Calu3 (cell line): Measurements from ENCODE around the gene RPTOR. TPM values are rescaled to one million over a fixed set of nuclear protein-coding genes. Genes with fewer than 3 reads are reported as not detected.

Experiments
- BruUV-seq: library from RNA; stranded (reverse); fragments of 400-500 nt; replicated peaks from 2 replicates; lab custom pipeline; 2021; lab: Mats Ljungman, UMichigan
- CTCF ChIA-PET: fragments of 300-600 bp; sonication (Branson Sonifier 250); formaldehyde crosslinking; loops from one replicate; lab custom pipeline; 2022; ENCODE audit warnings: antibody characterized with exemption; lab: Charles Lee
- DNase-seq: peaks from one replicate; pipeline ENCODE4 v3.0.0; 2022
- H3K27ac Mint-ChIP-seq: one replicate; pipeline ENCODE4 v1.8.0; 2022; ENCODE audit warnings: mixed read lengths; ENCODE audit not compliant: unreplicated experiment
- H3K27me3 Mint-ChIP-seq: one replicate; pipeline ENCODE4 v1.8.0; 2022; ENCODE audit warnings: mixed read lengths; ENCODE audit not compliant: unreplicated experiment
- H3K36me3 Mint-ChIP-seq: one replicate; pipeline ENCODE4 v1.8.0; 2022; ENCODE audit warnings: mild to moderate bottlenecking, moderate library complexity, mixed read lengths; ENCODE audit not compliant: insufficient read depth, unreplicated experiment
- H3K4me1 Mint-ChIP-seq: one replicate; pipeline ENCODE4 v1.8.0; 2022; ENCODE audit warnings: mild to moderate bottlenecking, low read depth, mixed read lengths; ENCODE audit not compliant: unreplicated experiment
- H3K4me3 Mint-ChIP-seq: one replicate; pipeline ENCODE4 v1.8.0; 2022; ENCODE audit warnings: mild to moderate bottlenecking, low read depth, moderate library complexity, mixed read lengths; ENCODE audit not compliant: unreplicated experiment
- H3K9me3 Mint-ChIP-seq: one replicate; pipeline ENCODE4 v1.8.0; 2022; ENCODE audit warnings: low read depth, mixed read lengths; ENCODE audit not compliant: unreplicated experiment
- intact Hi-C: fragments of 100-400 bp; cut with micrococcal nuclease; formaldehyde crosslinking; loops from one replicate; pipeline ENCODE4 v1.10.0; 2022; ENCODE audit not compliant: unreplicated experiment
- total RNA-seq: library from RNA; stranded (reverse); gene quantifications from 2 replicates; pipeline ENCODE4 v1.2.3, GENCODE V29; 2022
- TF ChIP-seq, protein P1 (sequence below): fragments of 200-600 bp; IDR thresholded peaks from one replicate; pipeline ENCODE4 v1.8.0; 2022; ENCODE audit warnings: antibody characterized with exemption; ENCODE audit not compliant: unreplicated experiment

Gene RPTOR
- total RNA-seq, 1 experiment from 2014 or later: 41.8 TPM

DNA sequence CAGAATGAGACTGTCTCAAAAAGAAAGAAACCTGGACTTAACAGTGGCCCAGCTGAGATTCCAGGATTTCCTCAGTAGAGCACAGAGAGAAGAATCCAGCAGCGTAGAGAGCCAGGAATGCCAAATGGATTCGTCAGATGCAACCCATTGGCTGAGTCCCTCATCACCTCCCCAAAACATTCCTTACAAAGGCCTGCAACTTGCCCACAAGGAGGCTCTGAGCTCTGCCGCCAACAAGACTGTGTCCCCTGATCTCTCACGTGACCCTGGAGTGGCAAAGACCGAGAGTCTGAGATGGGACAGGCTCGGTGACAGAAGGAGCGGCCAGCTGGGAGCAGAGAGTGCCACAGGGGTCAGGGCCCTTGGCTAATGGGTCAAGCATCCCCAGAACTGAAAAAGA, 440.1 kb downstream of the RPTOR start:
- no peaks in the 10 kb centered on the region for H3K9me3 Mint-ChIP-seq
- DNase-seq: no peak
- CTCF ChIA-PET: interaction anchor here (1.3 kb wide), 1 partner anchor 117 kb away, joined by 4 read pairs; no protein-coding TSS in a partner anchor
- peaks cover 13% of the 10 kb centered on the region for H3K4me1 Mint-ChIP-seq
- no TSS peak for BruUV-seq
- intact Hi-C loops: loop anchor here (5.0 kb wide), 1 partner anchor 118 kb away; no protein-coding TSS in a partner anchor
- peaks cover 77% of the 10 kb centered on the region for H3K27me3 Mint-ChIP-seq
- no peak overlapping the region for H3K4me3 Mint-ChIP-seq
- peaks cover 7% of the 10 kb centered on the region for H3K36me3 Mint-ChIP-seq
- no peak overlapping the region for H3K27ac Mint-ChIP-seq
- TF ChIP-seq, protein P1, sequence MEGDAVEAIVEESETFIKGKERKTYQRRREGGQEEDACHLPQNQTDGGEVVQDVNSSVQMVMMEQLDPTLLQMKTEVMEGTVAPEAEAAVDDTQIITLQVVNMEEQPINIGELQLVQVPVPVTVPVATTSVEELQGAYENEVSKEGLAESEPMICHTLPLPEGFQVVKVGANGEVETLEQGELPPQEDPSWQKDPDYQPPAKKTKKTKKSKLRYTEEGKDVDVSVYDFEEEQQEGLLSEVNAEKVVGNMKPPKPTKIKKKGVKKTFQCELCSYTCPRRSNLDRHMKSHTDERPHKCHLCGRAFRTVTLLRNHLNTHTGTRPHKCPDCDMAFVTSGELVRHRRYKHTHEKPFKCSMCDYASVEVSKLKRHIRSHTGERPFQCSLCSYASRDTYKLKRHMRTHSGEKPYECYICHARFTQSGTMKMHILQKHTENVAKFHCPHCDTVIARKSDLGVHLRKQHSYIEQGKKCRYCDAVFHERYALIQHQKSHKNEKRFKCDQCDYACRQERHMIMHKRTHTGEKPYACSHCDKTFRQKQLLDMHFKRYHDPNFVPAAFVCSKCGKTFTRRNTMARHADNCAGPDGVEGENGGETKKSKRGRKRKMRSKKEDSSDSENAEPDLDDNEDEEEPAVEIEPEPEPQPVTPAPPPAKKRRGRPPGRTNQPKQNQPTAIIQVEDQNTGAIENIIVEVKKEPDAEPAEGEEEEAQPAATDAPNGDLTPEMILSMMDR: no peak

DNA sequence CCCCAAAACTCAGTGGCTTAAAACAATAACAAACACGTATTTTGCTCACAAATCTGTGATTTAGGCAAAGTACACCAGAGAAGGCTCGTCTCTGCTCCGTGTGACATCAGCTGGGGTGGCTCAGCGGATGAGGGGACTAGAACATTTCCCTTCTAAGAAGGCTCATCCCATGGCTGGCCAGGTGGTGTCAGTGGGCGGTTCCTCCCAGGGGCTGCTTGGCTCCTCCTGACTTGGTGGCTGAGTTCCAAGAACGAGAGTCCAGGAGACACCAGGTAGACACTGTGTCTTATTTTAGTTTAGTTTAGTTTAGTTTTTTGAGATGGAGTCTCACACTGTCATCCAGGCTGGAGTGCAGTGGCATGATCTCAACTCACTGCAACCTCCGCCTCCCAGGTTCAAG, 441.4 kb downstream of the RPTOR start:
- no peak for DNase-seq
- peaks cover 14% of the 10 kb centered on the region for H3K36me3 Mint-ChIP-seq
- CTCF ChIA-PET: interaction anchor here (0.7 kb wide), 1 partner anchor 577 kb away, joined by 3 read pairs; no protein-coding TSS in a partner anchor
- no peak overlapping the region for H3K27ac Mint-ChIP-seq
- H3K4me1 Mint-ChIP-seq: peaks cover 1% of the 10 kb centered on the region
- peaks cover 64% of the 10 kb centered on the region for H3K27me3 Mint-ChIP-seq
- TF ChIP-seq, protein P1: no peak
- no TSS peak for BruUV-seq
- no peaks in the 10 kb centered on the region for H3K9me3 Mint-ChIP-seq
- intact Hi-C loops: loop anchor here (5.0 kb wide), 1 partner anchor 116 kb away; no protein-coding TSS in a partner anchor
- H3K4me3 Mint-ChIP-seq: no peak overlapping the region

DNA sequence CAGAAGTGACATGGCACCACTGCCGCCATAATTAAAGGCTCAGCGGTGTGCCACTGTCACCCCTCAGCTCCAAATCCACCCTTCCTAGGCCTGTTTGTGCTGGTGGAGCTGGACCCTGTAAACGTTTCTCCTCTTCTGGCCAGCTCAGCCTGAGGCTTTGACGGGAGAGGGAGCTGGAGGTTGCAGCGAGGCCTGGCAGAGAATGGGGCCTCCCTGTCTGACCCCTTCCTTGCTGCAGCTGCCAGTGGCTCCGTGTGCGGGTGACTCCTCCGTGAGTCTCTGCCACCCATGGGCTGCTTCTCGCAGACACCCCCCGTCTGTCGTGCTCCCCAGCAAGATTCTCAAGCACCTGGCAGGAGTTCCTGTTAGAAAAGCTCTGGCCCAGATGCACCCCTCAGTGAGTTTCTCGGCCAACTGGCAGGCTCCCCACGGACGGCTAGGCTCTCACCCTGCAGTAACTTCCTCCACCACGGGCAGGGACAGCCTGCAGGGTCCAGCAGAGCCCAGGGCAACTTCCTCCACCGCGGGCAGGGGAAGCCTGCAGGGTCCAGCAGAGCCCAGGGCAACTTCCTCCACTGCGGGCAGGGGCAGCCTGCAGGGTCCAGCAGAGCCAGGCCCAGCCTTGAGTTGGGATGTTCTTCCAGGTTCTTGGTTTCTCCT, 442.3 kb downstream of the RPTOR start:
- BruUV-seq: no TSS peak
- no peaks in the 10 kb centered on the region for H3K9me3 Mint-ChIP-seq
- no peak overlapping the region for H3K4me3 Mint-ChIP-seq
- no peaks in the 10 kb centered on the region for H3K4me1 Mint-ChIP-seq
- peaks cover 55% of the 10 kb centered on the region for H3K27me3 Mint-ChIP-seq
- CTCF ChIA-PET: interaction anchor here (0.5 kb wide), 1 partner anchor 15 kb away, joined by 5 read pairs; no protein-coding TSS in a partner anchor
- H3K36me3 Mint-ChIP-seq: peaks cover 21% of the 10 kb centered on the region
- DNase-seq: no peak
- intact Hi-C loops: loop anchor here (5.0 kb wide), 1 partner anchor 115 kb away; no protein-coding TSS in a partner anchor
- TF ChIP-seq, protein P1: no peak
- no peak overlapping the region for H3K27ac Mint-ChIP-seq

DNA sequence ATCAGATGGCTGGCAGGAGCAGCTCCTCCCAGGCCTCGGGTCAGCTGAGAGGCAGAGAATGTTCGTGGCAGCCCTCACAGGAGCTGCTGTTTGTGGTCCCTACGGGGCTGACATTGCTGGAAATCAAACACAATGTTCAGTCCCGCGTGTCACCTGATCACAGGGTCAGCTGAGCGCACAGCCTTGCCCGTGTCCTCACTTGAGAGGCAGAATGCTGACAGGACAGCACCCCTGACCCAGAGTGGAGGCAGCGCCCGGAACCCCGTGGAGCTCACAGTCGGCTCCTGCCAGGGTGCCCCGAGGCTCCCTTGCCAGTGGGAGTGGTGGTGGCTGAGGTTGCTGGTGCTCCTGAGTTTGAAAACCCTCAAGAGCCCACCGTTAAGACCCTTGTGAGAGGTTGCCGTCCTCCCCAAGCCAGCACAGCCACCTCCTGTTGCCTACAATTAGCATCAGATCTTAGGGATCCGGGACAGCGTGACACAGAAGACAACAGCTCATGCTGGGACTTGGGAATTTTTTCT, 443.4 kb downstream of the RPTOR start:
- H3K4me3 Mint-ChIP-seq: no peak overlapping the region
- peaks cover 44% of the 10 kb centered on the region for H3K27me3 Mint-ChIP-seq
- CTCF ChIA-PET: interaction anchor here (1.5 kb wide), 2 partner anchors 49 to 561 kb away, joined by 6 to 7 read pairs; no protein-coding TSS in a partner anchor
- TF ChIP-seq, protein P1: no peak
- no TSS peak for BruUV-seq
- intact Hi-C loops: loop anchor here (5.0 kb wide), 1 partner anchor 114 kb away; no protein-coding TSS in a partner anchor
- no peaks in the 10 kb centered on the region for H3K9me3 Mint-ChIP-seq
- H3K4me1 Mint-ChIP-seq: no peaks in the 10 kb centered on the region
- DNase-seq: no peak
- peaks cover 27% of the 10 kb centered on the region for H3K36me3 Mint-ChIP-seq
- no peak overlapping the region for H3K27ac Mint-ChIP-seq
